Measurements from ENCODE around the gene MAGEL2.

Gene MAGEL2
- total RNA-seq: 0 reads per million in 4 donors

DNA sequence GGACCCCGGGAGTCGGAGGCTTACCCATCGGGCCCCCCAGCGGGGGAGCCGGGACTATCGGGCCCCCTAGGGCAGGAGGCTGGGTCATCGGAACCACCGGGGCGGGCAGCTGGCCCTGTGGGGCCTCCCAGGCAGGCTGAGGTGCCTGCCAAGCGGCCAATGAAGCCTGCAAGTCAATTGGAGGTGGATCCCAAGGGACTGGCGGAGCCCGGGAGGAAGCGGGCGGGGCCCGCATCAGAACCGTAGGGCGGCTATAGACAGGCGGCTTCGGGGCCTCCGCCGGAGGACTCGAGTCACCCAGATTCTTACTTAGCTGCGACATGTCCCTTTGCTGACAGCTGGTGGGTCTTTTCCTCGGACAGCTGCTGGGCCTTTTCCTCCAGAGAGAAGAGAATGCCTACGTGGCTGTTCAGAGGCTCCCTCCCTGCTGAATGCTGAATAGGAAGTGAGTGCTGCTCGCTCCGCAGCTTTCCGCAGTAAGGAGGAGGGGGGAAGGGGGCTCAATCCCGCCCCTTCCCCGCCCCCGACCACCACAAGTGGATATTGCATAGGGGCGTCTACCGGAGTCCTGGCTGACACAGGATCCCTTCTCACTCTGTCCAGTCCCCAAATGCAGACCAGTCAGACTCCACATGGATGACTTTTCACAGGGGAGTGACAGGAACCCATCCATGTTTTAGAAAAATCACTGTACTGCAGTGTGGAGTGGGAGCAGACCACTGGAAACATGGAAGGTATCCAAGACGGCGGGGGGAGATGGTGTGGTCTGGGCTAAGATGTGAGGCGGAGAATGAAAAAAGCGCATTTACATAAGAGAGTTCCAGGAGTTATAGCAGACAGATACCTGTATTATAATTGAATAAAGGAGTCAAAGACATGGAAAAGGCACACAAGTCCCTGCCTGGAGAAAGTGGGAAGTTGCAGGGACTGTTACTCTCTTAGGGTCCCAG is at the start of gene MAGEL2:
MAGEL2 (minus strand) TSS at position 447 of the 950 bp plus-strand sequence; CDS start at position 322, 125 bp downstream.
- no peak for DNase-seq

DNA sequence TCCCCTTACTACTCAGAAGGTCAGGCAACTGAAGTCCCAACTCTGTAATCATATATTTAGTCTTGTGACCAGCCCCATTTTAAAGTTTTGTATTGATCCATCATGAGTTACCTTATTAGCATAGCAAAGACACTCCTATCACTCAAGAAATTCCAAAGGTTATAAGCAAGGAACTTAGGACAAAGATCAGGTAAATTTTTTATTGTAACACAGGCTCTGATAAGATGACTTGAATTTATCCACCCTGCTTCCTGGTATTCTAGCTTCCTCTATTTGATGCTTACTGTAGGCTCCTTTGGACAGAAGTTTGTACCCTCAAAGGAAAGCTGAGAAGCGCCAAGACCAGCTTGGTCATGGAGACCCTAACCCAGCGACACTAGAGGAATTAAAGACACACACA is 47.6 kb upstream of the MAGEL2 start:
- DNase-seq: no peak

DNA sequence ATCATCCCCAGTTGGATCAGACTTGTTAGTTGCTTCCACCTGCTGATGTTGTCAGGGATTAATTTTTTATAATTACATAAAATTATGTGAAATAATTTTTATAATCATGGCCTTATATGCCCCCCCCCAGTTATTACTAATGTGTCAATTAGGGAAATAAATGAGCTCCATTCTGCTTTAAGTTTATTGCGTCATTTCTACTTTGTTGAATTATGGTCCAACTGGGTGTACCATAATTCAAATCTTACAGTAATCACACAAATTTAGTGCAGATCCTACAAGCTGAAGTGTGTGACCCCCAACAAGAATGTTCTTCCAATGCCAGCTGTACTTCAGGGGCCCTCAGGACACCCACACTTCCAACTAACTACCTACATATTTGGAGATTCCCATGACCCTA is 46.9 kb upstream of the MAGEL2 start:
- no peak for DNase-seq

DNA sequence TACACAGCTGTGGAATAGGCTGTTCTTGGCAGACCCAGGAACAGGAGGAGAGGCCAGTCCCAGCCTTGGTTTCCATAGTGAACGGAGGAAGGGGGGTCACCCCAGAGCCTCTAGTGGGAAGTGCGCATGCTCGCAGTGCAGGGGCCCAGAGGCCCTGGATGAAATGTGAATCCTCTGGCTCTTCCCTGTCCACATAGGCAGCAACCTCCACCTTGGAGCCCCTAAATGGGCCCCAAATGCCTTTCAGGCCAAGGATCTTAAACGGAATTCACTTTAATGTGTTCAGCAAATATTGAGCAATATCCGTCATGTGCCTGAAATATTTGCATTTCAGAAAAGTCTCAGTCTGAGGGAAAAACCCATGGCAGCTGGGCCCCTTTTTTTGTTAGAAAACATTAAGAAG is 42.8 kb upstream of the MAGEL2 start:
- DNase-seq: no peak

DNA sequence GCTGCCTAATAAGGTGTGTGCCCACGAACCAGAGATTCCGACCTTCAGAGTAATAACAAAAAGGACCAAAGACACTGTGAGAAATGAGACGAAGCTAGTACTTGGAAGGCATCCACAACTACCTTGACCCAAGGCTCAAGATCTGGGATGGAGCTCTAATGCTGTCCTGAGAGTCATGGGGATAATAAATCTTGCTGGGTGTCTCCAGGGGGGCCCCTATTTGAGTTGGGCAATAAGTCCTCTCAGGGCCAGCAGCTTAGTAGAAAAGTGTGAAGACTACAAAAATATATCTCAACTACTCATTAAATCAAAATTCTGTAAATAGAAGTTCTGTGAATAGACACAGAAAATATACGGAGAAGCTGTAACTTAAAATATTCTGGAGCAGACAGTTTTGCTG is 42.3 kb upstream of the MAGEL2 start:
- DNase-seq: no peak

DNA sequence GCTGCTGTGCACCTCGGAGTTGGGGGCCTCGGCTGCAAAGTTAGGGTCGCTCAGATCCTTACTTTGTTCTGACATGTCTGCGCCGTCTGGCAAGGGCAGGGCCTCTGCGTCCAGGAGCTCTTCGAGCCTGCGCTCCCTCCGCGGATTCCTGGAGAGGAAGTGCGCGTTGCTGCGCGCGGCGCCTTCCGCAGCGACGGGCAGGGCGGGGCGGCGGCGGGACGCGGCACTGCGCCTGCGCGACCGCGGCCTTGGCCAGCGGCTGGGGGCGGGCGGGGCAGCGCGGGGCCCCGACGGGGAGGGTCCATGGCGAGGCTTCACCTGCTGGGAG is 39.4 kb upstream of the MAGEL2 start, which contains the start of gene NDN:
NDN (minus strand) TSS at position 163 of the 328 bp plus-strand sequence; CDS start at position 75, 88 bp downstream.
- no peak for DNase-seq

DNA sequence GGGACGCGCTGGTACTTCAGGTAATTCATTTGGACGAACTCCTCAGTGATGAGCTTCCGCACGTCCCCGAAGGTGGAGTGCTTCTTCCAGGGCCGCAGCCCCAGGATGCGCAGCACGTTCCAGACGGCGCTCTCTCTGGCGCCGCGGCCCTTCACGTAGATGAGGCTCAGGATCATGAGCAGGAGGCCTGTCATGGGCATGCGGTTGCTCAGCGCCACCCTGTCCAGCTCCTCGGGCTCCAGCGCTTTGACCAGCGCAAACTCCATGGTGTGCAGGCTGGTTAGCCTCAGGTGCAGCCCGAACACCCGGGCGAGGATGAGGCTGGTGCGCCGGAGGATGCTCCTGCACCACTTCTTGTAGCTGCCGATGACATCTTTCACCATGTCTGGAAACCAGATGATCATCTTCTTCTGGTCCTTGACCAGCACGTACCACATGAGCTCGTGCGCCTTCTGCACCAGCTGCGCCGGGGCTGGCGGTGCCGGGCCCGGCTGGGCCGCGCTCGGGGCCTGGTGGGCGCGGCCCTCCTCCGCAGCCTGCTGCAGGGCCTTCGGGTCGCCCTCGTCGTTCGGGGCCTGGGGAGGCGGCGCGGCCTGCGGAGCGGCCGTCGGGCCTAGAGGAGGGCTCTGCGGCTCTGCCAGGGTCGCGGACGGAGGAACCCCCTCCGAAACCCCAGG is 38.9 kb upstream of the MAGEL2 start:
- no peak for DNase-seq

DNA sequence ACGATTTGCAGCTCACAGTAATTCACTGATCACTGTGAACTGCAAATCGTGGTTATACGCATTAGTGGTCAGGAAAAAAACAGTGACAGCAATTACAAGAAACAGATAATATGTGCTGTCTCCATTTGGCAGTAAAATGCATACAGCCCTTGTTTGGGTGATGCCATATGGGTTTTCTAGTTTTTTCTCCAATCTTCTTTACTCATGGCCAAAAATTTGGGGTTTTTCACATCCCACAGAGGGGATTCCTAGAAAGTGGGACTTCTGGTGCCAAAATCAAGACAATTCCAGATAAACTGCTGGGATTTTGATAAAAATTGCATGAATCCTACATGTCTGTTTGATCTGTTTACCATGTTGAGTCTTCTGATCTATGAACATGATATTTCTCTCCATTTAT is 23.8 kb upstream of the MAGEL2 start:
- DNase-seq: no peak

DNA sequence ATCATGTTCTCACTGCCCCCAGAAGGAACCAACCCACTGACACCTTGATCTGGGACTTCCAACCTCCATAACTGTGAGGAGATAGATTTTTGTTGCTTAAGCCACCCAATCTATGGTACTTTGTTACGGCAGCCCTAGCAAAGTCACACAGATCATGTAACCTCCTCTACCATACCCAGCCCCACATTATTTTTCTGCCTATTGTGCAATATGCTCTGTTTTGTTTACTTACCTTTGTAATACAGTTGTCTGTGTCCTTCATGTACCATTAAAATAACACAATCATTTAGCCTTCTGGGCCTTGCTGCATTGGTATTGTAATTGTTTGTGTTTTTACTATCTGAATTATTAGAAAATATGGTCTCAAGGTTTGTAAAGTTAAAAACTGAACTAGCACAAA is 23.3 kb upstream of the MAGEL2 start:
- no peak for DNase-seq

DNA sequence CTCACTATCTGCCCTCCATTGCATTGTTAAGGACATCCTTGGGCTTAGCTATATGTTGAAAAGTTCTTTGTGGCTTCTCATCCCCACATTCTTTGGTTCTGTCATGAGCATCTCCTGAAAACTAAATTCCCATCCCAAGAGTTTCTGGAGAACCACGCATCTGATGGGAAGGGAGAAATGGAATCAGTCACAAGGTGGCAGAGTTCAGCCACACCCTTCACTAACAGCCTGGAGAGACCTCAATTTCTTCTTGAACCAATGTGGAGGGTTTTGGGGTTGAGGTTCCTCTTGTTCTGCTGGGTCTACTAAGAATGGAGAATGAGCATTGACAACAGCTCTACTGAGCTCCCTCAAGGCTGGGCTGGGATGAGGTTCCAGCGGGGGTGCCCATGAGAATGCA is 15.6 kb upstream of the MAGEL2 start:
- DNase-seq: no peak

DNA sequence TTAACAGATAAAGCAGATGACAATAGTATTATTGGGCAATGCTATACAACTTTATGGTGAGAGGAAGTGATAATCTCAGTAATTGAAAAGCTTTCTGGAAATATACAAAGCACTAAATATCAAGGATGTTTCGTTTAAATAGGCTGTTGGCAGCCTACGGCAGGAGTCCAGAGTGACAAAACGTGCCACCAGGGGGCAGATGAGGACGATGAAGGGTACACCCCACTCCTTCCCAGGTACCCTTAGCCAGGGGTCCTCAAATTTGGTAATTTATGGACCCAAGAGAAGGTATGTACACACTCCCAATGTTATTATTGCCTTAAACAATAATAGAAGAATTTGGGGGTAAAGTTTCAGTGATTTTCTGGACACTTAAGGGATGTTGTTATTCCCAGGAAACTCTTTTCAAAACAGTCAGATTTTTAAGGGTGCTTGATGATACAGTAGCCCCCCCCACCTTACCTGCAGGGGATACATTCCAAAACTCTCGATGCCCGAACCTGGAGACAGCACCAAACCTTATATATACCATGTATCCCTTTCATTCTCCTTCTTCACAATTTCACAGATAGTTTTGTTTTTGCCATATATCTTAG is 1.4 kb upstream of the MAGEL2 start:
- DNase-seq: no peak

DNA sequence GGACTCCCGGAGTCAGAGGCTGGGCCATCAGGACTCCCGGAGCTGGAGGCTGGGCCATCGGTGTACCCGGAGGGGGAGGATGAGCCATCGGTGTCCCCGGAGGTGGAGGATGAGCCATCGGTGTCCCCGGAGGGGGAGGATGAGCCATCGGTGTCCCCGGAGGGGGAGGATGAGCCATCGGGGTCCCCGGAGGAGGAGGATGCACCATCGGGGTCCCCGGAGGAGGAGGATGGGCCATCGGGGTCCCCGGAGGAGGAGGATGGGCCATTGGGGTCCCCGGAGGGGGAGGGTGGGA is 719 bp downstream of the MAGEL2 start:
- DNase-seq: no peak

DNA sequence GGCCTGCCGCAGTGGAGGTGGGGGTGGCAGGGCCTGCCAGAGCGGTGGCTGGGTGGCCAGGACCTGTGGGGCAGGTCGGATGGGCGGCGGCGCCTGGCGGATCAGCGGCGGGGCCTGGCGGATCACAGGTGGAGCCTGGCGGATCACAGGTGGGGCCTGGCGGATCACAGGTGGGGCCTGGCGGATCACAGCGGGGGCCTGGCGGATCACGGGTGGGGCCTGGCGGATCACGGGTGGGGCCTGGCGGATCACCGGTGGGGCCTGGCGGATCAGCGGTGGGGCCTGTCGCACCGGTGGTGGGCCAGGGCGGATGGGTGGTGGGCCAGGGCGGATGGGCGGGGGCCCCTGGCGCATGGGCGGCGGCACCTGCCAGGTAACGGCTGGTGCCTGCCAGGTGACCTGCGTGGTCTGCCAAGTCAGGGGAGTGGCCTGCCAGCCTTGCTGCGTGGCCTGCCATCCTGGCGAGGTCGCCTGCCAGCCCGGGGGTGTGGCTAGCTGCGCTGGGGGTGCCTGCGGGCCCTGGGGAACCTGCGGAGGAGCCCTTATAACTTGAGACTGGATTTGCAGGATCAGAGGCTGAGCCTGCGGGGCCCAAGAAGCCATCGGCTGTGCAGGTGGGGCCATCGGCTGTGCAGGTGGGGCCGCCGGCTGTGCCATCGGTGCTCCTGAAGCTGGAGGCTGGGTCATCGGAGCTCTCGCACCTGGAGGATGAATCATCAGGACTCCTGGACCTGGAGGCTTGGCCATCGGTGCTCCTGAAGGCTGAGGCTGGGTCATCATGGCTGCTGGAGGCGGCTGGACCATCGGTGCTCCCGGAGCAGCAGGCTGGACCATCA is 1.3 kb downstream of the MAGEL2 start:
- no peak for DNase-seq

DNA sequence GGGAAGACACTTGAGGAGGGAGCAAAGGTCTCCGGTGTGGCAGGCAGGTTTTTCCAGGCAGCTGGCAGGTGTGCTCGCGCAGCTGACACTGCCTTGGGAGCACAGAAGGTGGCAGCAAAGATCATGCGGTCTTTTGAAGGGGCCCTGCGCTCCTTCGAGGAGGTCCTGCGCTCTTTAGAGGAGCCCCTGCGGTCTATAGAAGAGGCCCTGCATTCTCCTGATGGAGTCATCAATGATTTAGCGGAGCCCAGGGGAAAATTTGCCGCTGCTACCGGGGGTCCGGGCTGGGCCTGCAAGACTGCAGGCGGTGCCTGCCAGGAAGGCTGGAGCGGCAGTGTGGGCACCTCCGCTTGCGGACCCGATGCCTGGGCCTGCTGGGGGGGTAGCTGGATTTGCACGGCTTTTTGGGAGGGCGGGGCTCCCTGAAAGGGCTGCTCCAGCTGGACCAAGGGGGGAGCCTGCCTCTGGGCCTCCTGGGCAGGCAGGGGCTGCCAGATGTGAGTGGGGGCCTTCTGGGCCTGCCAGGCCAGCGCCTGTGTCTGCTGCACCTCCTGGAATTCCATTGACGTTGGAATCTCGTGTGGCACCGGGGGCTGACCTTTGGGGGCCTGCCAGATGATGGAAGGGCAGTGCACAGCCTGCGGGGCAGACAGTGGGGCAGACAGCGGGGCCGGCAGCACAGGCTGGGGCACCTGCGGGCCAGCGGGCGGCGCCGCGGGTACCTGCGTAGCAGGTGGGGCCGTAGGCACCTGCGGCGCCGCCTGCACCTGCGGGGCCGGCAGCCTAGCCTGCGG is 2.1 kb downstream of the MAGEL2 start:
- no peak for DNase-seq

DNA sequence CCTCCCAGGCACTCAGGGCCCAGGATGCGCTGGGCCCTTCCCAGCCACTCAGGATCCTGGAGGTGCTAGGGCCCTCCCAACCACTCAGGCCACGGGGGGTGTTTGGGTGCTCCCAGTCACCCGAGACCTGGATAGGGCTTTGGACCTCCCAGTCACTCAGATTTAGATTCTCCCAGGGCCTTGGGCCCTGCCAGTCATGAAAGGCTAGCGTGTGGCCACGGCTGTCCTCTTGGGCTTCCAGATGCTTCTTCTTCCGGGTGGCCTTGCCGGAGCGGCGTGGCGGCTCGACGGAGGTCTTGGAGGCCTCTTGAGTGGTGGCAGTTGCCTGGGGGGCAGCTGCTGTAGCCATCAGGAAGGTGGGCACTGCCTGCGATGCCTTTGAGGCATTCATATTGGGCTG is 2.8 kb downstream of the MAGEL2 start:
- DNase-seq: no peak

DNA sequence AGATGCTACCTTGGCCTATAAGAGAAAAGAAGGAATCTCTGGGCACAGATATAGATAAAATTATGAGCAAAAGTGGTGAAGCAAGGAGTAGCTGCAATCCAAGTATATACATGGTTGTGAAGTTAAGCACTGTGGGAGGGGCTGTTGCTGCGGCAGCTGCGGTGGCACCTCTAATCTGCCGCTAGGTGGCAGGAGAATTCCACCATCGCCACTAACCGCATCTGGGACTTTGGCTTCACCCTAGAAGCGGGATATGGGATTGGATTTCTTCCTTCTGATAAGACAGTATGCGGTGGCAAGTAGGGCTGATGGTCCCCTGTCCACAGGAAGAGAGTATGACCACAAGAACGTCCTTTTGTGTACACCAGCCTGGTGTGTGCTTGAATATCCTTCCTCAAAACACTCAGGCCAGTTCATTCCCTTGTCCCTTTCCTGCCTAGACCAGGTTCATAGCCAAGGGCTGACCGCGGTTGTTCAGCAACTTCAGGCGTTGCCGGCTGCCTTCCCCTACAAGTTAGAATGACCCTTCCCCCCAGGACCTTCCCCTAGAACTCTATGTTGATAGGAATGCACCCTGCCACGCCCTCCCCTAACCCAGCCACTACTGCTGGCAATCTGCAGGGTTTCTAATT is 5.1 kb downstream of the MAGEL2 start:
- DNase-seq: peak in 1 of 5 donors; percentile 25

DNA sequence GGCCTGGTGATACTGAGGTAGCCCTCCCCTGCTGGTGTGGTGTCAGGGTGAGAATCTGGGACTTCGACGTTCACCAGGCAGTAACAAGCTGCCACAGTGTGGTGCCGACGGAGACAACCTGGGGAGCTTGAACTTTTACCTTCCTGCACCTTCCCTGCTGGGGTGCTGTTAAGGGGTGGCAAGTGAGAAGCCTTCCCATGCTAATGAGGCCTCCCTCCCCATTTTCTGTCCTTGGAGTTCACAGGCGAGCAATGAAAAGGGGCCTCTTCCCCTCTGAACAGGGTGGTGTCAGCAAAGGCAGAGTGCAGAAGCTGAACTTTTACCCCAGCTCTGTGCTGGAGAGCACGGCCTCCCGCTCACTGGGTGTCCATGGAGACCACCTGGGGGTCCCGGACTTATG is 13.5 kb downstream of the MAGEL2 start:
- no peak for DNase-seq

DNA sequence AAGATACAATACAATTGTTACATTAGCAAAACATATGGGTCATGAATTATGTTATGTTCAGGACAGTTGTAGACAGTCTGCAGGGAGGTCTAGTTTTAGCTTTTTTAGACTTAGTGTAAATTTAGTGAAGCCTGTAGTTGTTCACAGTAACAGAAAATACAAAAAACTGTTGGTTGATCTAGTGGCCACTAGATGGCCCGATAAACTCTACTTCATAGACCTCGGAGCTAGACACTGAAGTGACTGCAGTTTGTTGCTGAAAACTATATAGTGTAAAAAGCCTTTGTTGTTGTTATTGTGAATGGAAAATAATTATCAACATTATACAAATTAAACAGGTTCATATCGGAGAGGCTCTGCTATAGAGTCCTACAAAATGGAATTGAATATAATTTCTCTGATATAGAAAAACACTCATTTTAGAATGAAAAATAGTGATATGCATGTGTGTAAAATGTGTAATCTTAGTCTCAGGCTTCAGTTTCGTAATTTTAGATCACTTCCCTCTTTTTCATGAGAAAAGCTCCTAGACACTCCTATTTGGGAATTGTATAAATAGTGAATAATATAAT is 18.3 kb downstream of the MAGEL2 start:
- no peak for DNase-seq

DNA sequence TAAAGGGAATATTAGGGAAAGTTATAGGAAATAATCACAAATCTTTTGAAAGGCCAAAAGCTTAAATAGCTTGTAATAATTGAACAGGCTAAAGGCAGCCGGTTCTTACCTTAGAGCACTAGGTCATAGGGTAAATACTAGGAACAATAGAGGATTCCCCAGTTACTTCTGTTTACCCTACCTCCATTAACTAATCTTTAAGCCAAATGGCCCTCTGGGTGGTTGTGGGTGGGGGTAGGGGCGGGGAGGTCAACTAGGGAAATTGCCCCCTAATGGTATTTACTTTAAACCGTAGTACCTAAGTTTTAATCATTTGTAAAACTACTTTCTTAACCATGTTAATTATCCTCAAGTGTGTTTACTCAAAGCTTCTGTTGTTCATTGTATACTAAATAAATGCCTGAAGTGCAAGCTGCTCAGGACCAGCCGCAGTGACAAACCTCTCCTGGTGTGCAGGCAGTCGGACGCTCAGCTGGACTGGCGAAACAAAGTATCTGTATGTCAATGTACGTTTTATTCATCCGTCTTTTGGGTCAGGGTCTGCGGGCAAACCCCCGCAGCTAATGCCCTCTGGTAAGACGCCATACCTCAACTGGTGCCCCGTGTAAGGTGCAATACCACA is 18.9 kb downstream of the MAGEL2 start:
- no peak for DNase-seq

DNA sequence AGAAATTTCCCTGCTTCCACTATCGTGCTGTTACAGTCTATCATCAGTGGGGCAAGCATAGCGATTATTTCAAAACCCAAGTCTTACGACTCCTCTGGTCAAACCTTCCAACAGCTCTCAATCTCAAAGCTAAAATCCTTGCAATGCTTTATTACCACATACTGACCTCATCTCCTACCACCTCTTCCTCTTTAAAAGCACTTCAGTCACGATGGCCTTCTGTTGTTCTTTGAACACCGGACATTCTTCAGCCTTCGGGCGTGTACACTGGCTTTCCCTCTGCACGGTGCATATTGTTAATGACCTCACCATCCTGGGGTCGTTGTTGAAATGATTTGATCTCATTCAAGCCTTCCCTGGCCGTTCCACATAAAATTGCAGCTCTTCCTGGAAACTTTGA is 31.1 kb downstream of the MAGEL2 start:
- no peak for DNase-seq

DNA sequence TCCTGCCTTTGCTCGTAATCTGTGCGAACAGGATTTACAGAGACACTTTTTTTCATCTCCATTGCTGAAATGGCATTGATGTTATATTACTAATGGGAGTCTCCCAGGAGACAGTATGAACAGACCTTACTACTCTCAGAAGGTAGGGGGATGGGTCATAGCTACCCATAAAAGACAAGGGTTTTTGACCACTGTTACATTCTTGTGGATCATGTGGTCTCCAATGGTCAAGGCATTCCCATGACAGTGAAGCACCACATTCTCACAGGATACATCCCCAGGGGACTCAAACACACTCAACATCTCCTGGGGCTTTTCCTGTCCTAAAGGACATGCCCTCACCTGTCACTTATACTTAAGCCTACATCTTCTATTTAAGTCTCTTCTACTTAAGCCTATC is 41.4 kb downstream of the MAGEL2 start:
- no peak for DNase-seq
